ENCODE results near the gene TTLL8.

- no peak for TF ChIP-seq CTCF (IDR thresholded peaks at IDR 0.05; ENCODE audit: extremely low read depth in 1 of 2, insufficient read depth in 1 of 2, low read depth in 1 of 2, low read length in 2 of 2)
- TF ChIP-seq JUN (IDR thresholded peaks at IDR 0.05; ENCODE audit: borderline replicate concordance, insufficient read depth, insufficient read length, low read depth): no peak
- no peak for TF ChIP-seq EZH2 (IDR thresholded peaks at IDR 0.05; ENCODE audit: borderline replicate concordance, low read depth, low read length, severe bottlenecking)
These were observed 4.2 kb downstream of the TTLL8 start for GRCh38 chr22:50053861-50054260.
